Psoas muscle (tissue), 8 donors: ENCODE results near the gene KIAA1217. TPM values are rescaled to one million over a fixed set of nuclear protein-coding genes. Genes with fewer than 3 reads are reported as not detected.

Source experiments
- ATAC-seq, 4 donors: fragments of 200-7000 bp; cut with Tn5 transposase; one replicate each; pipeline ENCODE4 v1.9.1; 2020; ENCODE audit warnings: moderate library complexity in 3 of 4, mild to moderate bottlenecking in 2 of 4
- DNase-seq, 2 donors: peaks; one replicate each; pipeline ENCODE4 v3.0.0-alpha.2; 2020
- H3K27ac ChIP-seq: fragments of 200-600 bp; one replicate; pipeline ENCODE4 v1.8.0; 2022
- H3K27me3 ChIP-seq, 3 donors: fragments of 200-600 bp in 1 of 3; one replicate each; pipeline versions ENCODE4 v1.6.1 to v1.8.0; 2013 to 2022; ENCODE audit warnings: low read length in 2 of 3, mild to moderate bottlenecking in 2 of 3, moderate library complexity in 1 of 3; ENCODE audit not compliant: insufficient read depth in 3 of 3
- H3K36me3 ChIP-seq, 2 donors: fragments of 200-600 bp in 1 of 2; one replicate each; pipeline versions ENCODE4 v1.6.1 to v1.8.0; 2013 to 2022; ENCODE audit warnings: low read depth in 1 of 2, mild to moderate bottlenecking in 1 of 2, moderate library complexity in 1 of 2; ENCODE audit not compliant: insufficient read depth in 1 of 2
- H3K4me1 ChIP-seq: fragments of 200-600 bp; one replicate; pipeline ENCODE4 v1.8.0; 2022
- H3K4me3 ChIP-seq: fragments of 200-600 bp; one replicate; pipeline ENCODE4 v1.8.0; 2022; ENCODE audit warnings: mild to moderate bottlenecking
- H3K9me3 ChIP-seq: fragments of 200-600 bp; one replicate; pipeline ENCODE4 v1.8.0; 2022
- CTCF ChIP-seq: fragments of 200-600 bp; IDR thresholded peaks from one replicate; pipeline ENCODE4 v1.8.0; 2022; ENCODE audit warnings: antibody characterized with exemption
- WGBS, 3 donors: extraction: QIAGEN DNeasy Blood & Tissue Kit; methylation state at CpG; one replicate each; pipeline versions ENCODE4 v1.1.6 to v1.1.7; 2013; 5-methylcytosine and 5-hydroxymethylcytosine counted together
- intact Hi-C, 2 donors: fragments of 100-400 bp; cut with DNase I; formaldehyde crosslinking; loops; one replicate each; pipeline versions ENCODE4 v1.11.0 to v1.14.2; 2022
- polyA plus RNA-seq, 3 donors: library from polyadenylated mRNA; stranded (reverse); fragments of 200-250 nt; gene quantifications; one replicate each; pipeline ENCODE4 v1.2.3, GENCODE V29; 2013
- total RNA-seq, 4 donors: library from RNA; stranded (reverse); fragmentation: NEBNext Ultra II Directional in 2 of 4; extraction: Animal tissue kit (Norgen Biotek cat#: 25700) in 2 of 4; gene quantifications; one replicate each; pipeline versions ENCODE4 v1.2.1 to v1.2.4, GENCODE V29; 2021 to 2023
- donor health status: healthy with polysubstance abuse.
- donor health status: DM: no; HTN: no; CAD: no; lungs with moderate emphysema.
- donor health status: Bipolar disorder and iron deficiency.
- donor health status: healthy.
- donor health status: DM: yes; HTN: yes; CAD: no.
- donor health status: DM: no; HTN: no; CAD: no.
- donor health status: DM: no; HTN: no; CAD: no.
- donor health status: DM: yes; HTN: yes; CAD: no.

KIAA1217 gene
- total and polyA plus RNA-seq, 7 donors = 8.9 to 169 (median 65.9) TPM

GRCh38 chr10:24272374-24272773 lies 63.4 kb downstream of the KIAA1217 start:
- TF ChIP-seq CTCF = no peak
- no peak overlapping the region for H3K4me3 ChIP-seq
- H3K27ac ChIP-seq = peak overlapping the region; percentile 59
- WGBS, 3 donors = 64 to 75% (median 65%) methylated on average over 7 of the region's 7 CpGs
- no peak for DNase-seq
- intact Hi-C loops = no loop called here
- H3K4me1 ChIP-seq = peaks cover 18% of the 10 kb centered on the region
- H3K27me3 ChIP-seq = no peaks in the 10 kb centered on the region
- ATAC-seq = no peak
- no peaks in the 10 kb centered on the region for H3K9me3 ChIP-seq
- H3K36me3 ChIP-seq = peaks cover 0 to 5% of the 10 kb centered on the region in 2 donors

- Histone ChIP-seq H3K4me3 (no peak overlapping the region), H3K9me3 (no peaks in the 10 kb centered on the region), H3K27ac (peak overlapping the region; percentile 76), H3K27me3 (no peaks in the 10 kb centered on the region), H3K36me3 (peaks cover 0 to 2% of the 10 kb centered on the region in 2 donors), H3K4me1 (peaks cover 26% of the 10 kb centered on the region)
- ATAC-seq = peak in 1 of 4 donors; percentile 4
- DNase-seq = no peak
- intact Hi-C loops = loop anchor here in 1 of 2 donors (2.0 kb wide), 1 partner anchor 16 kb away; no protein-coding TSS in a partner anchor
- WGBS, 3 donors = 81 to 94% (median 91%) methylated on average over 3 of the region's 3 CpGs
- no peak for TF ChIP-seq CTCF
These were observed 68.3 kb downstream of the KIAA1217 start for GRCh38 chr10:24277277-24277676.

GRCh38 chr10:24277771-24278170 lies 68.8 kb downstream of the KIAA1217 start:
- 75 to 89% (median 77%) methylated on average over 9 of the region's 9 CpGs for WGBS, 3 donors
- Histone ChIP-seq H3K4me1 (peaks cover 21% of the 10 kb centered on the region), H3K9me3 (no peaks in the 10 kb centered on the region), H3K36me3 (peaks cover 0 to 2% of the 10 kb centered on the region in 2 donors), H3K4me3 (no peak overlapping the region), H3K27ac (peak overlapping the region; percentile 76), H3K27me3 (no peaks in the 10 kb centered on the region)
- DNase-seq = peak in 1 of 2 donors; percentile 71
- no peak for TF ChIP-seq CTCF
- peak; percentile 74 to 90 (median 86) for ATAC-seq
- intact Hi-C loops = loop anchor here in 1 of 2 donors (2.0 kb wide), 1 partner anchor 15 kb away; no protein-coding TSS in a partner anchor

GRCh38 chr10:24278176-24278889 lies 69.4 kb downstream of the KIAA1217 start:
- ATAC-seq = peak; percentile 48 to 60 (median 53)
- peaks cover 2 to 3% of the 10 kb centered on the region in 2 donors for H3K36me3 ChIP-seq
- no peaks in the 10 kb centered on the region for H3K9me3 ChIP-seq
- peak overlapping the region; percentile 76 for H3K27ac ChIP-seq
- no peak for DNase-seq
- WGBS, 3 donors = 64 to 86% (median 70%) methylated on average over 5 of the region's 5 CpGs
- peaks cover 17% of the 10 kb centered on the region for H3K4me1 ChIP-seq
- H3K4me3 ChIP-seq = no peak overlapping the region
- TF ChIP-seq CTCF = no peak
- H3K27me3 ChIP-seq = no peaks in the 10 kb centered on the region
- intact Hi-C loops = no loop called here
